ENCODE results near the gene AVEN.

The AVEN gene

DNA sequence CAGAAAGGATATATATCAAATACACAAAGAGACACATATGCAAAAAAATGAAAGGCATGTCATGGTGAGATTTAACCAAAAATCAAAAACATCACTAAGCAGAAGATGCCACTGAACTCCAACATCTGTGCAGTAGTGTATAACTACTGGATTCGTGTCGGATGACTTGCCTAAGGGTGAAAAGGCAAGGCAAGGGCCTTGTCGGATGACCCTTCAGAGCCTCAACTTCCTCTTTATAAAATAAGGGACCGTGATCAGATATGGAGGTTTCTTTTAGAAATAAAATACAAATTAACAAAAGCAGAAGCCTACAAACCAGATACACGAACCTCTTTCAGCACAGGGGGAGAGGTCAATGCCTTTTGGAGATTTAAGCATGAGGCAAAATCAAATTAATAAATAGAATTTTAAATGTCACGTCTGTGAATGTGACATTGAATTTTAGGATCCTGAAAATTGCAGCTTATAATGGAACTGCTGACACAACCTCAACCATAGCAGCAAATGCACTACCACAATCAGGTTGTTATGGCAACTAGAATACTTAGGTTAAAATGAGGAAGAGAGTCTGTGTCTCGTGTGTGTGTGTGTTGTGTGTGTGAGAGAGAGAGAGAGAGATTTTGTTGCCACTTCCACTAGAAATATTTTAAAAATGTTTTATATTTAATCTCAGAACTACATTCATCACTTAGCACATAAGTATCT, 79.0 kb downstream of the AVEN start:
- no peak for TF ChIP-seq L3MBTL2 (conservative IDR thresholded peaks at IDR 0.05)
- no peak for TF ChIP-seq ELF4 (IDR thresholded peaks at IDR 0.05)
- TF ChIP-seq NFRKB (IDR thresholded peaks at IDR 0.05) = no peak
- TF ChIP-seq, protein P1, sequence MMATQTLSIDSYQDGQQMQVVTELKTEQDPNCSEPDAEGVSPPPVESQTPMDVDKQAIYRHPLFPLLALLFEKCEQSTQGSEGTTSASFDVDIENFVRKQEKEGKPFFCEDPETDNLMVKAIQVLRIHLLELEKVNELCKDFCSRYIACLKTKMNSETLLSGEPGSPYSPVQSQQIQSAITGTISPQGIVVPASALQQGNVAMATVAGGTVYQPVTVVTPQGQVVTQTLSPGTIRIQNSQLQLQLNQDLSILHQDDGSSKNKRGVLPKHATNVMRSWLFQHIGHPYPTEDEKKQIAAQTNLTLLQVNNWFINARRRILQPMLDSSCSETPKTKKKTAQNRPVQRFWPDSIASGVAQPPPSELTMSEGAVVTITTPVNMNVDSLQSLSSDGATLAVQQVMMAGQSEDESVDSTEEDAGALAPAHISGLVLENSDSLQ (IDR thresholded peaks at IDR 0.05) = no peak
- TF ChIP-seq ARNT (IDR thresholded peaks at IDR 0.05) = no peak
- no peak for TF ChIP-seq LEF1 (IDR thresholded peaks at IDR 0.05; ENCODE audit: borderline replicate concordance)
- TF ChIP-seq CTBP1 (IDR thresholded peaks at IDR 0.05; ENCODE audit: borderline replicate concordance) = no peak
- no peak for TF ChIP-seq SUZ12 (IDR thresholded peaks at IDR 0.05)
- TF ChIP-seq TARDBP (IDR thresholded peaks at IDR 0.05) = no peak
- no peak for TF ChIP-seq ZNF384 (IDR thresholded peaks at IDR 0.05)
- no peak for TF ChIP-seq HDGF (IDR thresholded peaks at IDR 0.05; ENCODE audit: borderline replicate concordance)
- TF ChIP-seq FOXA1 (IDR thresholded peaks at IDR 0.05) = no peak
- no peak for TF ChIP-seq FOXM1 (IDR thresholded peaks at IDR 0.05; ENCODE audit: borderline replicate concordance)
- TF ChIP-seq FOXK2 (IDR thresholded peaks at IDR 0.05) = no peak
- no peak for TF ChIP-seq SP1 (IDR thresholded peaks at IDR 0.05)
- no peak for DNase-seq (ENCODE audit: extremely low spot score)
- ChIA-PET POLR2A (no interaction called here), CTCF (no interaction called here)

DNA sequence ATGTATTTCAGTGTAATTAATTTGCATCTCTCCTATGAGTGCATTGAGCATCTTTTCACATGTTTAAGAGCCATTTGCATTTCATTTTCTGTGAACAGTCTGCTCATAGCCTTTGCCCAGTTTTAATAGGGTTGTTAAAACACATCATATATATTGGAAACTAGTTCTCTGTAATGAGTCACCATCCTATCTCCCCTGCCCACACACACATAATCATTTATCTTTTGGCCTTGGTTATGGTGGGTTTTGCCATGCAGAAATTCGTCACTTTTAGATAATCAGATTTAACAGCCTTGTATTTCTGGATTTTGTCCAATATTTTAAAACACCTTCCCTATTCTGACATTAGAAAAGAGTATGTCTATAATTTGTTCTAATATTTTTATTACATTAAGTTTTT, 82.6 kb downstream of the AVEN start:
- CTCF ChIA-PET = no interaction called here
- no peak for DNase-seq (ENCODE audit: extremely low spot score)

DNA sequence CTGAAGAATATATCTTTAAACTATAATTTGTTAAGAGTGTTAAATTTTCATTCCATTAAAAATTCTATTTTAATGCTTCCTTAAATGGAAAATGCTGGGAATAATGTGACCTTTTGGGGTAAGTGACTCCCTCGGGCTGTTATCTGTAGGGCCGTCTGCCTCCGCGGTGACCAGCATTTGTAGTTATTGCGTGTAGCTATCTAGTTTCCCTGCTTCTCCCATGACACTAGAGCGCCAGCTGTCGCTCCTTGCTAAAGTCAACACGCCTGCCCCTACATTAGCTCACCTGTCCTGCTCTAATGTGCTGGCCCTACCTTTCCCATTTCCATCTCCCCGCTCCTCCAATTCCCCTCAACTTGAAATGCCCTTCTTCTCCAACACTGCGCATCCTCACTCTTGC, 83.1 kb downstream of the AVEN start:
- no peak for DNase-seq (ENCODE audit: extremely low spot score)
- ChIA-PET CTCF (no interaction called here), POLR2A (no interaction called here)
- TF ChIP-seq ELF4 (IDR thresholded peaks at IDR 0.05) (no peak), SUZ12 (IDR thresholded peaks at IDR 0.05) (no peak), LEF1 (IDR thresholded peaks at IDR 0.05; ENCODE audit: borderline replicate concordance) (no peak), ZNF384 (IDR thresholded peaks at IDR 0.05) (no peak), NFRKB (IDR thresholded peaks at IDR 0.05) (no peak), FOXA1 (IDR thresholded peaks at IDR 0.05) (no peak), CTBP1 (IDR thresholded peaks at IDR 0.05; ENCODE audit: borderline replicate concordance) (no peak), FOXM1 (IDR thresholded peaks at IDR 0.05; ENCODE audit: borderline replicate concordance) (no peak), SP1 (IDR thresholded peaks at IDR 0.05) (no peak), BHLHE40 (IDR thresholded peaks at IDR 0.05; ENCODE audit: borderline replicate concordance) (no peak), ARNT (IDR thresholded peaks at IDR 0.05) (no peak), L3MBTL2 (conservative IDR thresholded peaks at IDR 0.05) (no peak), HDGF (IDR thresholded peaks at IDR 0.05; ENCODE audit: borderline replicate concordance) (no peak)
- TF ChIP-seq, protein P1 (IDR thresholded peaks at IDR 0.05) = no peak

More for the DNA sequence above, 82.6 kb downstream of the AVEN start:
- TF ChIP-seq FOXK2 (IDR thresholded peaks at IDR 0.05) (no peak), FOXM1 (IDR thresholded peaks at IDR 0.05; ENCODE audit: borderline replicate concordance) (no peak), ELF4 (IDR thresholded peaks at IDR 0.05) (no peak), HDGF (IDR thresholded peaks at IDR 0.05; ENCODE audit: borderline replicate concordance) (no peak), SP1 (IDR thresholded peaks at IDR 0.05) (no peak), NFRKB (IDR thresholded peaks at IDR 0.05) (no peak), CTBP1 (IDR thresholded peaks at IDR 0.05; ENCODE audit: borderline replicate concordance) (no peak), ZNF384 (IDR thresholded peaks at IDR 0.05) (no peak), BHLHE40 (IDR thresholded peaks at IDR 0.05; ENCODE audit: borderline replicate concordance) (no peak), ARNT (IDR thresholded peaks at IDR 0.05) (no peak), SUZ12 (IDR thresholded peaks at IDR 0.05) (no peak), TARDBP (IDR thresholded peaks at IDR 0.05) (no peak), L3MBTL2 (conservative IDR thresholded peaks at IDR 0.05) (no peak), FOXA1 (IDR thresholded peaks at IDR 0.05) (no peak)
- TF ChIP-seq, protein P1 (IDR thresholded peaks at IDR 0.05) = no peak
- POLR2A ChIA-PET = no interaction called here

DNA sequence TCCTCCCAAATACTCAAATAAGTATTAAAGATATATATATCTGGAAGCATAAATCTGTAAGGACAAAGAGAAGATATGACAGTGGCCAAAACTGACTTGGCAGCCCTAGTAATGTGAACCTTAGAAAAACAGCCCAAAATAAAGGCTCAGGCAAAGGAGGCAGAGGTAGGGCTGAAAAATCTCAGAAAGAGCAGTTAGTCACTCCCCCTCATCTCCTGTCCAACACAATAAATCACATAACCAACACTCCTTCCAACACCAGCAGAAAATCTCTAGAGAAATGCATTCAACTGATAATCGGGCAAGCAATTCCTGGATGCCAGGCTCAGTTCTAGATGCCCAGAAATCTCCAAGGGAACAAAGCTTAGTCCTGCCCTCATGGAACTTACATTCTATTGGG, 92.9 kb downstream of the AVEN start:
- no peak for DNase-seq (ENCODE audit: extremely low spot score)
- TF ChIP-seq SP1 (IDR thresholded peaks at IDR 0.05) (no peak), SUZ12 (IDR thresholded peaks at IDR 0.05) (no peak), CTBP1 (IDR thresholded peaks at IDR 0.05; ENCODE audit: borderline replicate concordance) (no peak), FOXM1 (IDR thresholded peaks at IDR 0.05; ENCODE audit: borderline replicate concordance) (no peak), FOXK2 (IDR thresholded peaks at IDR 0.05) (no peak), ZNF384 (IDR thresholded peaks at IDR 0.05) (no peak), NFRKB (IDR thresholded peaks at IDR 0.05) (no peak), ARNT (IDR thresholded peaks at IDR 0.05) (no peak)
- CTCF ChIA-PET = no interaction called here
- POLR2A ChIA-PET = no interaction called here

DNA sequence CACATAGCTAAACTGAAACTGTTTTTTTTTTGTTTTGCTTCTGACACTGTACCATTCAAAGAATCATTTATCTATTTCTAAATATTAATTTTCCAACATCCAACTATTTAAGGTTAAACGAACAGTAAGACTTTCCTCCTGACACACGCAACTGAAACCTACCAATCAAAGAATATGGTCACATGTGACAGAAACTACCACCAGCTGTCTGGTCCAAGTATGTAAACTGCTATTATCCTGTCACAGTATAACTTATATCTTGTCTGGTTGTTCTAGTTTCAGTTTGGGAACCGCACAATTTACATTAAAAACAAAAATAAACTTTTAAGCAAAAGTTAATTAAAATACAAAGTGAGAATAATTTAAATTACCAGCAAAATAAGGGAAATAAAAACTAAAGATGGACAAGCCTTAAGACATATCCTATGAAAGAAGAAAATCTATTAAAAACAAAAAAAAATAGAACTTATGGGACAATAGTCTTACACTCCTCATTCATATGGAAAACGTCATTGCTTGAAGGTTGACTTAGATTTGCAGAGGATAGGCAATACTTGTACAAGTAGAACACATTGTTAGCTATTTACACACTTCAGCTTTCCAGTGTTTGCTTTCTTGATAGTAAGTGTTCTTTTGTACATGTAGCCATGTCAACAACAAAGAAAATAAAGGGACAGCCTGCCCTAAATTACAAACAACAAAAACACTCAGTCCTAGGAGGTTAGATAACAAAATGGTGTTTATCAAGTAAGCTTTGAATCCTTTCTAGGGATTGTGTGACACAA, 97.5 kb downstream of the AVEN start:
- TF ChIP-seq, protein P1 (IDR thresholded peaks at IDR 0.05) = no peak
- TF ChIP-seq ELF4 (IDR thresholded peaks at IDR 0.05) = no peak
- no peak for TF ChIP-seq SUZ12 (IDR thresholded peaks at IDR 0.05)
- ChIA-PET CTCF (interaction anchor here (0.9 kb wide), 1 partner anchor 25 kb away, joined by 3 read pairs; no protein-coding TSS in a partner anchor), POLR2A (no interaction called here)
- DNase-seq (ENCODE audit: extremely low spot score) = no peak
